ENCODE results near the gene FHL3. TPM values are rescaled to one million over a fixed set of nuclear protein-coding genes. Genes with fewer than 3 reads are reported as not detected.
A peak's percentile ranks its signal among the peaks of the same experiment; 100 is the strongest.

The FHL3 gene
- total and polyA plus RNA-seq, 2 of the 4 experiments (the other 2 are of a cell fraction), result 11.5 to 27.1 TPM

GRCh38 chr1:38014171-38014570 is 8.9 kb upstream of the FHL3 start:
- ATAC-seq (ENCODE audit: low read depth), result no peak
- H4K5ac ChIP-seq (ENCODE audit: low read depth, low read length), result no peak overlapping the region
- H2AK9ac ChIP-seq (replicated peaks; ENCODE audit: low read depth, low read length, poor library complexity), result no peak overlapping the region
- no TSS peak for BruUV-seq (replicated peaks)
- H2AK5ac ChIP-seq (ENCODE audit: low read depth, low read length), result no peak overlapping the region
- no peak overlapping the region for H3K56ac ChIP-seq (ENCODE audit: extremely low read depth, insufficient read depth, low read length)
- H3K36me3 ChIP-seq (ENCODE audit: control insufficient read depth, insufficient read depth, low read length), result peaks cover 14% of the 10 kb centered on the region
- no peak for DNase-seq
- H3K4ac ChIP-seq (ENCODE audit: low read depth, low read length), result no peak overlapping the region
- H3K23ac ChIP-seq (ENCODE audit: low read depth, low read length), result no peak overlapping the region
- no peak overlapping the region for H2BK120ac ChIP-seq (ENCODE audit: low read depth, low read length)
- no CpG with 5 or more reads among the region's 4 CpGs for WGBS, 2 experiments (ENCODE audit: extremely low coverage in 2 of 2, insufficient read length in 1 of 2)
- H2BK15ac ChIP-seq (ENCODE audit: low read depth, low read length), result no peak overlapping the region
- intact Hi-C loops (cut with micrococcal nuclease), result no loop called here
- H3K4me3 ChIP-seq (ENCODE audit: insufficient read depth, low read depth, low read length), result no peak overlapping the region
- H3K4me2 ChIP-seq (ENCODE audit: low read depth, low read length), result peak overlapping the region; percentile 45; the same call in 1 of the 2 replicates
- no peak overlapping the region for H2AFZ ChIP-seq (replicated peaks; ENCODE audit: low read length, poor library complexity)
- dilution Hi-C loops (cut with HindIII; ENCODE audit: low sequenced_read_pairs, unreplicated experiment), result no loop called here
- H3K27me3 ChIP-seq (ENCODE audit: control insufficient read depth, insufficient read depth, low read length), result no peaks in the 10 kb centered on the region
- peaks cover 30 to 49% of the 10 kb centered on the region in 2 experiments for H3K79me1 ChIP-seq (ENCODE audit: low read depth in 1 of 2, low read length in 2 of 2)
- no peak overlapping the region for H3K14ac ChIP-seq (replicated peaks; ENCODE audit: low read depth, low read length)
- no peak overlapping the region for H3K18ac ChIP-seq (ENCODE audit: low read depth, low read length)
- 0 out of 2 replicates have a peak, but pooled peaks cover 15% of the 10 kb centered on the region for H4K20me1 ChIP-seq (ENCODE audit: insufficient read depth, low read length)
- no peaks in the 10 kb centered on the region for H3K9me3 ChIP-seq (ENCODE audit: control insufficient read depth, insufficient read depth, low read length)
- in situ Hi-C loops (cut with MboI; ENCODE audit: low sequenced_read_pairs), result loop anchor here (25.0 kb wide), 3 partner anchors 427 to 1552 kb away; partner anchors contain the start of genes GNL2, MRPS15 and OSCP1
- POLR2A ChIA-PET (ENCODE audit: unreplicated experiment), result no interaction called here
- H3K27ac ChIP-seq (ENCODE audit: insufficient read depth, low read length), result no peak overlapping the region
- no peak overlapping the region for H4K8ac ChIP-seq (ENCODE audit: low read depth in 2 of 2, low read length in 2 of 2)
- no peak overlapping the region for H4K91ac ChIP-seq (ENCODE audit: insufficient read depth, low read depth, low read length)
- peaks cover 4% of the 10 kb centered on the region; the same call in 1 of the 2 replicates for H3K4me1 ChIP-seq (ENCODE audit: control insufficient read depth, insufficient read depth, low read length)
- 0 out of 2 replicates have a peak, but pooled peaks cover under 1% of the 10 kb centered on the region for H3K9me1 ChIP-seq (ENCODE audit: insufficient read depth, low read length)
- H2BK5ac ChIP-seq (ENCODE audit: low read depth, low read length, poor library complexity, severe bottlenecking), result no peak overlapping the region
- CTCF ChIA-PET, result interaction anchor here (0.5 to 0.8 kb wide), 3 partner anchors 12 to 967 kb away, joined by 3 to 4 read pairs (median 3); no protein-coding TSS in a partner anchor
- TF ChIP-seq SMC3 (IDR thresholded peaks at IDR 0.05; ENCODE audit: low read depth, low read length) (no peak), FOS (IDR thresholded peaks at IDR 0.05; ENCODE audit: low read depth, low read length) (no peak), CEBPB (IDR thresholded peaks at IDR 0.05; ENCODE audit: low read depth, low read length) (0 out of 2 replicates have a peak, but pooled peaks have one; percentile 12), CTCF (conservative IDR thresholded peaks at IDR 0.05; ENCODE audit: low read depth, low read length) (peak; percentile 22; the same call in 1 of the 2 replicates), CHD1 (IDR thresholded peaks at IDR 0.05; ENCODE audit: low read depth, low read length) (no peak)
- H3K9ac ChIP-seq (ENCODE audit: low read depth, low read length), result no peak overlapping the region
- no peak overlapping the region for H2BK20ac ChIP-seq (ENCODE audit: low read depth, low read length)

Data from IMR-90 (cell line).